ENCODE data around the gene CLEC19A.
"Not testable (repeated sequence)": the region's sequence is repeated elsewhere in the genome, so short reads cannot be mapped to it uniquely, and the experiment has no call there.

The CLEC19A gene

DNA sequence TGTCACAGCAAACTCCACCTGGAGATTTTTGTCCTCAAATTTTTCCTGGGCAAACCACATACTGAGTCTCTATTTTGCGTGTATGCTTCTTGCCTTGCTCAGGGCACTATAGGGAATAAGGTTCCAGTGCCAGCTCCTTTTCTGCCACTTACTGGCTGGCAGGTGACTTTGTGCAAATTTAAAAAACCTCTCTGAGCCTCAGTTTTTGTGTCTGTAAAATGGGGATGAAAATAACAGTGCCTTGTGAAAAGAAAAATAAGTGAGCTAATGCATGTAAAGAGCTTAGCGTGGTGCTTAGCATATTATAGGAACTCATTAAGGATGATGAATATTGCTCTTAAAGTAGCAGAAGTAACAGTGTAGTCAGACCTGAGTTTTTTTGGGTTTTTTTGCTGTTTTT, 19.9 kb downstream of the CLEC19A start:
- no peak for DNase-seq (ENCODE audit: low spot score)
- TF ChIP-seq, protein P1, sequence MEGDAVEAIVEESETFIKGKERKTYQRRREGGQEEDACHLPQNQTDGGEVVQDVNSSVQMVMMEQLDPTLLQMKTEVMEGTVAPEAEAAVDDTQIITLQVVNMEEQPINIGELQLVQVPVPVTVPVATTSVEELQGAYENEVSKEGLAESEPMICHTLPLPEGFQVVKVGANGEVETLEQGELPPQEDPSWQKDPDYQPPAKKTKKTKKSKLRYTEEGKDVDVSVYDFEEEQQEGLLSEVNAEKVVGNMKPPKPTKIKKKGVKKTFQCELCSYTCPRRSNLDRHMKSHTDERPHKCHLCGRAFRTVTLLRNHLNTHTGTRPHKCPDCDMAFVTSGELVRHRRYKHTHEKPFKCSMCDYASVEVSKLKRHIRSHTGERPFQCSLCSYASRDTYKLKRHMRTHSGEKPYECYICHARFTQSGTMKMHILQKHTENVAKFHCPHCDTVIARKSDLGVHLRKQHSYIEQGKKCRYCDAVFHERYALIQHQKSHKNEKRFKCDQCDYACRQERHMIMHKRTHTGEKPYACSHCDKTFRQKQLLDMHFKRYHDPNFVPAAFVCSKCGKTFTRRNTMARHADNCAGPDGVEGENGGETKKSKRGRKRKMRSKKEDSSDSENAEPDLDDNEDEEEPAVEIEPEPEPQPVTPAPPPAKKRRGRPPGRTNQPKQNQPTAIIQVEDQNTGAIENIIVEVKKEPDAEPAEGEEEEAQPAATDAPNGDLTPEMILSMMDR (IDR thresholded peaks at IDR 0.05; ENCODE audit: extremely low read depth, missing control alignments) = no peak

- TF ChIP-seq, protein P1 (IDR thresholded peaks at IDR 0.05; ENCODE audit: extremely low read depth, missing control alignments) = no peak
- no peak for DNase-seq (ENCODE audit: low spot score)
Measured at GRCh38 chr16:19307587-19308241, 22.2 kb downstream of the CLEC19A start.

- TF ChIP-seq, protein P1 (IDR thresholded peaks at IDR 0.05; ENCODE audit: extremely low read depth, missing control alignments) = no peak
- DNase-seq (ENCODE audit: low spot score) = no peak
Measured at GRCh38 chr16:19308392-19308791, 22.9 kb downstream of the CLEC19A start.

DNA sequence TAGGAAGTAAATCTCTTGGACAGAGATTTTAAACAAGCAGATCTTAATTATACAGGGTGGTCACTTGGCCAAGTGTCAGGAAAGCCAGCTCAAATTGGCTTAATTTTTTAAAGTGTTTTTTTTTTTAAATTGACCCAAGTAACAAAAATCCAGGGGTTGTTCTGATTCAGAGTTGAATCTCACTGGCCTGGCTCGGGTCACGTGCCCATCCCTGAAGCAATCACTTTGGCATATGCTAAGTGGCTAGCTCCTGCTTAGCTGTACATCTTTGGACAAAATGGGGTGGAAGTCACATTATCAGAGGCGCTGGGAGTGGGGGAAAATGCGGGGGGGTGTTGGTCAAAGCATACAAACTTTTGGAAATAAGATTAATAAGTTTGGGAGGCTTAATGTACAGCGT, 23.6 kb downstream of the CLEC19A start:
- DNase-seq (ENCODE audit: low spot score) = no peak
- TF ChIP-seq, protein P1 (IDR thresholded peaks at IDR 0.05; ENCODE audit: extremely low read depth, missing control alignments) = no peak

- DNase-seq (ENCODE audit: low spot score) = no peak
- TF ChIP-seq, protein P1 (IDR thresholded peaks at IDR 0.05; ENCODE audit: extremely low read depth, missing control alignments) = no peak
Measured at GRCh38 chr16:19314718-19315425, 29.3 kb downstream of the CLEC19A start.

GRCh38 chr16:19315889-19316433, 30.4 kb downstream of the CLEC19A start:
- DNase-seq (ENCODE audit: low spot score) = no peak

GRCh38 chr16:19316846-19317245, 31.3 kb downstream of the CLEC19A start:
- TF ChIP-seq, protein P1 (IDR thresholded peaks at IDR 0.05; ENCODE audit: extremely low read depth, missing control alignments) = no peak
- DNase-seq (ENCODE audit: low spot score) = no peak

More at GRCh38 chr16:19315889-19316433, 30.4 kb downstream of the CLEC19A start:
- TF ChIP-seq, protein P1 (IDR thresholded peaks at IDR 0.05; ENCODE audit: extremely low read depth, missing control alignments) = no peak

- DNase-seq (ENCODE audit: low spot score) = not testable (repeated sequence)
Measured at GRCh38 chr16:19321186-19321585, 35.7 kb downstream of the CLEC19A start.

Measured in GM20000 (cell line).